Peyer's patch (tissue), 4 donors: ENCODE measurements around the gene DIPK1A. TPM values are rescaled to one million over a fixed set of nuclear protein-coding genes. Genes with fewer than 3 reads are reported as not detected.

ENCODE experiments used
- DNase-seq, 3 donors: peaks; one replicate each; pipeline ENCODE4 v3.0.0-alpha.2; 2017 to 2019
- H3K27ac ChIP-seq, 4 donors: fragments of 200-600 bp; sonication (generic); one replicate each; pipeline ENCODE4 v1.5.1; 2016 to 2019
- H3K27me3 ChIP-seq, 2 donors: fragments of 200-600 bp; sonication (generic); one replicate each; pipeline ENCODE4 v1.5.1; 2019
- H3K36me3 ChIP-seq, 3 donors: fragments of 200-600 bp; sonication (generic); one replicate each; pipeline ENCODE4 v1.5.1; 2016 to 2019
- H3K4me1 ChIP-seq, 4 donors: fragments of 200-600 bp; sonication (generic); one replicate each; pipeline ENCODE4 v1.5.1; 2016 to 2019
- H3K4me3 ChIP-seq, 4 donors: fragments of 200-600 bp; sonication (generic); 1 replicate in 3 of 4; 2 replicates in 1 of 4; pipeline ENCODE4 v1.5.1; 2016 to 2019; ENCODE audit warnings: mild to moderate bottlenecking in 1 of 4
- H3K9me3 ChIP-seq, 4 donors: fragments of 200-600 bp; sonication (generic); one replicate each; pipeline ENCODE4 v1.5.1; 2016 to 2019; ENCODE audit warnings: mild to moderate bottlenecking in 1 of 4
- POLR2A ChIP-seq, 2 donors: fragments of 450-650 bp; IDR thresholded peaks; one replicate each; pipeline ENCODE4 v1.5.1; 2017; ENCODE audit warnings: antibody characterized with exemption in 2 of 2, mild to moderate bottlenecking in 2 of 2, moderate library complexity in 2 of 2
- small RNA-seq, 2 donors: library from RNA; depleted of rRNA; stranded (forward); fragments of <200 nt; gene quantifications; one replicate each; pipeline ENCODE3, GENCODE V24; 2016
- total RNA-seq, 4 donors: library from RNA; depleted of rRNA; stranded (reverse); fragments of >200 nt; gene quantifications; one replicate each; pipeline ENCODE4 v1.1.0, GENCODE V29; 2016
- TF ChIP-seq, protein P1 (sequence below), 6 experiments: fragments of 450-650 bp in 4 of 6; fragments of 200-600 bp in 2 of 6; sonication (generic) in 1 of 6; IDR thresholded peaks; one replicate each; pipeline ENCODE4 v1.5.1; 2017 to 2019; ENCODE audit warnings: antibody characterized with exemption in 6 of 6, mild to moderate bottlenecking in 3 of 6, moderate library complexity in 1 of 6

The DIPK1A gene
- total RNA-seq, 4 donors from 2014 or later, result 5.1 to 12.4 (median 7.8) TPM

DNA sequence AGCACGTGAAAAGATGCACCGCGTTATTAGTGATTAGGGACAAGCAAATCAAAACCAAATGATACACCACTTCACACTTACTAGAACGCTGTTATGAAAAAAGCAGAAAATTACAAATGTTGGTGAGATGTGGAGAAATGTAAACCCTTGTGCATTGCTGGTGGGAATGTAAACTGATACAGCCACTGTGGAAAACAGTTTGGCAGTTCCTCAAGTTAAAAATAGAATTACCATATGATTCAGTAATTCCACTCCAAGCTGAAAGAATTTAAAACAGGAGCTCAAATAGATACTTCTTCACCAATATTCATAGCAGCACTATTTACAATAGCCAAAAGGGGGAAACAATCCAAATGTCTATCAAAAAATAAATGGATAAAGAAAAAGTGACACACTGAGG, 166.1 kb downstream of the DIPK1A start:
- Histone ChIP-seq H3K4me1 (no peaks in the 10 kb centered on the region), H3K36me3 (no peaks in the 10 kb centered on the region), H3K9me3 (no peaks in the 10 kb centered on the region), H3K27ac (no peak overlapping the region), H3K4me3 (no peak overlapping the region), H3K27me3 (no peaks in the 10 kb centered on the region)
- TF ChIP-seq, protein P1, sequence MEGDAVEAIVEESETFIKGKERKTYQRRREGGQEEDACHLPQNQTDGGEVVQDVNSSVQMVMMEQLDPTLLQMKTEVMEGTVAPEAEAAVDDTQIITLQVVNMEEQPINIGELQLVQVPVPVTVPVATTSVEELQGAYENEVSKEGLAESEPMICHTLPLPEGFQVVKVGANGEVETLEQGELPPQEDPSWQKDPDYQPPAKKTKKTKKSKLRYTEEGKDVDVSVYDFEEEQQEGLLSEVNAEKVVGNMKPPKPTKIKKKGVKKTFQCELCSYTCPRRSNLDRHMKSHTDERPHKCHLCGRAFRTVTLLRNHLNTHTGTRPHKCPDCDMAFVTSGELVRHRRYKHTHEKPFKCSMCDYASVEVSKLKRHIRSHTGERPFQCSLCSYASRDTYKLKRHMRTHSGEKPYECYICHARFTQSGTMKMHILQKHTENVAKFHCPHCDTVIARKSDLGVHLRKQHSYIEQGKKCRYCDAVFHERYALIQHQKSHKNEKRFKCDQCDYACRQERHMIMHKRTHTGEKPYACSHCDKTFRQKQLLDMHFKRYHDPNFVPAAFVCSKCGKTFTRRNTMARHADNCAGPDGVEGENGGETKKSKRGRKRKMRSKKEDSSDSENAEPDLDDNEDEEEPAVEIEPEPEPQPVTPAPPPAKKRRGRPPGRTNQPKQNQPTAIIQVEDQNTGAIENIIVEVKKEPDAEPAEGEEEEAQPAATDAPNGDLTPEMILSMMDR (IDR thresholded peaks at IDR 0.05), result no peak
- TF ChIP-seq POLR2A (IDR thresholded peaks at IDR 0.05), result no peak
- no peak for DNase-seq

DNA sequence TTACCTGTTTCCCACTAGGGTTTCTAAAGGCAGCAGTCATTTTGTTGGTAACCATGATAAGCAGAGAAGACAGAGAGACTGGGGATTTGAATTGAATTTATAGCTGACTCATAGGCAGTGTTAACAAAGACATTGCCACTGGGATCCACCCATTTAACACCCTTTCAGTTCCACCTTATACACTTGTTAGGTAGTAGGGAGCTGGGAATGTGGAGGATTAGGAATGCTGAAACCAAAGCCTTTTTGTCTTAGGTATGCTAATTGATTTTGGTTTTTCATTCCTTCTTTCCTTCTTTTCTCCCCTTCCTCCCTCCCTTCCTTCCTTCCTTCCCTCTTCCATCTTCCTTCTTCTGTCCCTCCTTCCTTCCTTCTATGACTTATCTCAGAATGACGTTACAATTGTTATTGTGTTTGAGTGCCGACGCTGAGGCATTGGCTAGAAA, 168.9 kb downstream of the DIPK1A start:
- Histone ChIP-seq H3K4me3 (no peak overlapping the region), H3K27ac (no peak overlapping the region), H3K27me3 (no peaks in the 10 kb centered on the region), H3K4me1 (no peaks in the 10 kb centered on the region), H3K9me3 (no peaks in the 10 kb centered on the region), H3K36me3 (no peaks in the 10 kb centered on the region)
- DNase-seq, result no peak
- TF ChIP-seq, protein P1 (IDR thresholded peaks at IDR 0.05), result no peak
- no peak for TF ChIP-seq POLR2A (IDR thresholded peaks at IDR 0.05)

Small RNA genes lying within 50 kb of the gene (small RNA-seq; reads per million reads assigned to genes)
- 0 reads per million in 2 donors for gene RF00432
- gene RN7SL692P, result 0 reads per million in 2 donors
- gene RNU6-210P, result 0 reads per million in 2 donors
- 0 reads per million in 2 donors for gene RNU6-970P
- 11.9 to 14.4 reads per million in 2 donors for gene SNORA66
- 0 reads per million in 2 donors for gene SNORD21

Other genes starting within 250 kb of the DIPK1A start
- gene EVI5, start 176.4 kb downstream of the DIPK1A start, total RNA-seq, result 100 to 1,000 TPM in 1 of 4 donors, 10 to 100 TPM in 3; 16.3 to 135 (median 33.7) TPM
- gene RPL5, start 129.4 kb downstream of the DIPK1A start, total RNA-seq, result 1,000 to 10,000 TPM in 1 of 4 donors, 100 to 1,000 TPM in 3; 530 to 1,560 (median 801) TPM
- 10 to 100 TPM; 22.3 to 29.8 (median 26.4) TPM for gene MTF2, start 117.8 kb upstream of the DIPK1A start, total RNA-seq
- 10 to 100 TPM; 38.8 to 76.9 (median 57.5) TPM for gene TMED5, start 219.0 kb upstream of the DIPK1A start, total RNA-seq
- gene CCDC18, start 219.3 kb upstream of the DIPK1A start, total RNA-seq, result 10 to 100 TPM in 1 of 4 donors, 1 to 10 TPM in 3; 1.8 to 42.1 (median 5.2) TPM